Ascending aorta (tissue), 2 donors: Measurements from ENCODE around the gene C1QTNF3. TPM values are rescaled to one million over a fixed set of nuclear protein-coding genes. Genes with fewer than 3 reads are reported as not detected.

Experiments used
- DNase-seq, 2 donors: peaks; one replicate each; pipeline ENCODE4 v3.0.0-alpha.2; 2019; ENCODE audit warnings: low spot score in 2 of 2
- H3K27ac ChIP-seq, 2 donors: fragments of 200-600 bp; sonication (generic); one replicate each; pipeline ENCODE4 v1.5.1; 2016 to 2017; ENCODE audit warnings: mild to moderate bottlenecking in 1 of 2
- H3K27me3 ChIP-seq: fragments of 200-600 bp; sonication (generic); one replicate; pipeline ENCODE4 v1.5.1; 2017
- H3K36me3 ChIP-seq, 2 donors: fragments of 200-600 bp; sonication (generic); one replicate each; pipeline ENCODE4 v1.5.1; 2016
- H3K4me1 ChIP-seq, 2 donors: fragments of 200-600 bp; sonication (generic); one replicate each; pipeline ENCODE4 v1.5.1; 2016 to 2017; ENCODE audit warnings: mild to moderate bottlenecking in 1 of 2
- H3K4me3 ChIP-seq, 2 donors: fragments of 200-600 bp; sonication (generic); one replicate each; pipeline ENCODE4 v1.5.1; 2016 to 2017; ENCODE audit warnings: mild to moderate bottlenecking in 1 of 2
- H3K9me3 ChIP-seq, 2 donors: fragments of 200-600 bp; sonication (generic); one replicate each; pipeline ENCODE4 v1.5.1; 2016
- intact Hi-C: fragments of 100-400 bp; cut with DNase I; formaldehyde crosslinking; loops from one replicate; pipeline ENCODE4 v1.15.1; 2023
- total RNA-seq: library from RNA; depleted of rRNA; stranded (reverse); fragments of >200 nt; gene quantifications from one replicate; pipeline ENCODE4 v1.1.0, GENCODE V29; 2016
- TF ChIP-seq, protein P1 (sequence below), 3 experiments: fragments of 200-600 bp in 2 of 3; fragments of 450-650 bp in 1 of 3; sonication (generic) in 2 of 3; IDR thresholded peaks; one replicate each; pipeline ENCODE4 v1.5.1; 2016 to 2019; ENCODE audit warnings: antibody characterized with exemption in 3 of 3, mild to moderate bottlenecking in 1 of 3, moderate library complexity in 1 of 3

Gene C1QTNF3
- total RNA-seq, 1 donor from 2014 or later = 1.3 TPM

DNA sequence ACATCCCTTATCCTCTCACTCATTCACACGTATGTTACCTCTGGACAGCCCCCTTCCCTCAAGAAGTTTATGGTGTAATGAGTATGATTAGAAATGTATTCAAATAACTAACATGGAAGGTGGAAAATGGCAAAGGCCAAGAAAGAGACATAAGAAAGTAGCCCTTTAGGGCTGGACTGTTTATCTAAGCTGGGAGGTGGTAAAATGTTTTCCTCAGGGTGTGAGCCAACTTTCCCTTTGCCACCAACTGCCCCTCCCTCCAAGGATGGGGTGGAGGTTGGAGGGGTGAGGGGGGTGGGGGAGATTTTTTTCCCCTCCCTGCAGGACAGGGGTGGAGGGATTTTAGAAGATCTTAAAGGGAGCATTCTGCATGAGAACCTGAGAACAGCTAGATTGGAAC is 66.7 kb downstream of the C1QTNF3 start:
- Histone ChIP-seq H3K4me3 (no peak overlapping the region), H3K36me3 (no peaks in the 10 kb centered on the region), H3K9me3 (no peaks in the 10 kb centered on the region), H3K27me3 (no peaks in the 10 kb centered on the region), H3K4me1 (no peaks in the 10 kb centered on the region), H3K27ac (no peak overlapping the region)
- no peak for DNase-seq
- TF ChIP-seq, protein P1, sequence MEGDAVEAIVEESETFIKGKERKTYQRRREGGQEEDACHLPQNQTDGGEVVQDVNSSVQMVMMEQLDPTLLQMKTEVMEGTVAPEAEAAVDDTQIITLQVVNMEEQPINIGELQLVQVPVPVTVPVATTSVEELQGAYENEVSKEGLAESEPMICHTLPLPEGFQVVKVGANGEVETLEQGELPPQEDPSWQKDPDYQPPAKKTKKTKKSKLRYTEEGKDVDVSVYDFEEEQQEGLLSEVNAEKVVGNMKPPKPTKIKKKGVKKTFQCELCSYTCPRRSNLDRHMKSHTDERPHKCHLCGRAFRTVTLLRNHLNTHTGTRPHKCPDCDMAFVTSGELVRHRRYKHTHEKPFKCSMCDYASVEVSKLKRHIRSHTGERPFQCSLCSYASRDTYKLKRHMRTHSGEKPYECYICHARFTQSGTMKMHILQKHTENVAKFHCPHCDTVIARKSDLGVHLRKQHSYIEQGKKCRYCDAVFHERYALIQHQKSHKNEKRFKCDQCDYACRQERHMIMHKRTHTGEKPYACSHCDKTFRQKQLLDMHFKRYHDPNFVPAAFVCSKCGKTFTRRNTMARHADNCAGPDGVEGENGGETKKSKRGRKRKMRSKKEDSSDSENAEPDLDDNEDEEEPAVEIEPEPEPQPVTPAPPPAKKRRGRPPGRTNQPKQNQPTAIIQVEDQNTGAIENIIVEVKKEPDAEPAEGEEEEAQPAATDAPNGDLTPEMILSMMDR (IDR thresholded peaks at IDR 0.05) = no peak
- intact Hi-C loops = no loop called here

DNA sequence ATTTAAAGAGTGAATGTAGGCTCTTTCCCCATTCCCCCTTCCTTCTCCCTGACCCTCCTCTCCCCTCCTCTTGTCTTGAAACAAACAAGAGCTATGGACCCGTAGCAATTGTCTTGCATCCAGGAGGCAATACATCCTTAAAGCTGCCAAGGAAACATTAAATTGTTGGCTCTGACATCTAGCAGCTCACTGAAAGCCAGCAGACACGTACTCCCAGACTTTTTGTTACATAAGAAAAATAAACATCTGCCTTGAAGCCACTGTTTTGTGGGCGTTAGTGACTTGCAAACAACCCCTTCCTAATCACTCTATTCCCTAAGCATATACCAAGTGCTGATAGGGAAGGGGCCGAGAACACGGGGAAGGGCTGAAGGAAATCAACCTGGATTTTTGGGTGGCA is 67.2 kb downstream of the C1QTNF3 start:
- H3K4me3 ChIP-seq = no peak overlapping the region
- no peaks in the 10 kb centered on the region for H3K9me3 ChIP-seq
- no peak overlapping the region for H3K27ac ChIP-seq
- no peaks in the 10 kb centered on the region for H3K4me1 ChIP-seq
- TF ChIP-seq, protein P1 (IDR thresholded peaks at IDR 0.05) = no peak
- no peaks in the 10 kb centered on the region for H3K27me3 ChIP-seq
- no peak for DNase-seq
- H3K36me3 ChIP-seq = no peaks in the 10 kb centered on the region
- intact Hi-C loops = no loop called here

DNA sequence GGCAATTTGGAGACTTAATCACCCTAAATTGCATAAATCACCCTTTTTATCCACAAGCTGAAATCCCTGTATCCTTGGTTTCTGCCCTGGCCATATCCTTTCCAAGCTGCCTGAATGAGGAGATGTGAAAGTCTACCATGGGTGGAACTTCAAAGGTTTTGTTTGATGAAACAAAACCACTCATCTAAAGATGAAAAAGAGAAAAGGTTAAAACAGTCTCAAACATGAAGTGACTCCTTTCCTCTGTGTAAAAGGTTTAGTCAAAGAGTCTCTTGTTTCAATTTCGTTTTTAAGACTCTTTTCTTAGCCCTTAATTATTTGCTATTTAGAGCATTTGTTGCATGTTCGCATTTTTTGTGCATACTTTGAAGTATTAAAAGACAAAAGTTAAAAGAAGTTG is 69.7 kb downstream of the C1QTNF3 start:
- no peak for DNase-seq
- Histone ChIP-seq H3K27ac (no peak overlapping the region), H3K27me3 (no peaks in the 10 kb centered on the region), H3K9me3 (no peaks in the 10 kb centered on the region), H3K4me1 (no peaks in the 10 kb centered on the region), H3K36me3 (no peaks in the 10 kb centered on the region), H3K4me3 (no peak overlapping the region)
- TF ChIP-seq, protein P1 (IDR thresholded peaks at IDR 0.05) = no peak
- intact Hi-C loops = no loop called here

DNA sequence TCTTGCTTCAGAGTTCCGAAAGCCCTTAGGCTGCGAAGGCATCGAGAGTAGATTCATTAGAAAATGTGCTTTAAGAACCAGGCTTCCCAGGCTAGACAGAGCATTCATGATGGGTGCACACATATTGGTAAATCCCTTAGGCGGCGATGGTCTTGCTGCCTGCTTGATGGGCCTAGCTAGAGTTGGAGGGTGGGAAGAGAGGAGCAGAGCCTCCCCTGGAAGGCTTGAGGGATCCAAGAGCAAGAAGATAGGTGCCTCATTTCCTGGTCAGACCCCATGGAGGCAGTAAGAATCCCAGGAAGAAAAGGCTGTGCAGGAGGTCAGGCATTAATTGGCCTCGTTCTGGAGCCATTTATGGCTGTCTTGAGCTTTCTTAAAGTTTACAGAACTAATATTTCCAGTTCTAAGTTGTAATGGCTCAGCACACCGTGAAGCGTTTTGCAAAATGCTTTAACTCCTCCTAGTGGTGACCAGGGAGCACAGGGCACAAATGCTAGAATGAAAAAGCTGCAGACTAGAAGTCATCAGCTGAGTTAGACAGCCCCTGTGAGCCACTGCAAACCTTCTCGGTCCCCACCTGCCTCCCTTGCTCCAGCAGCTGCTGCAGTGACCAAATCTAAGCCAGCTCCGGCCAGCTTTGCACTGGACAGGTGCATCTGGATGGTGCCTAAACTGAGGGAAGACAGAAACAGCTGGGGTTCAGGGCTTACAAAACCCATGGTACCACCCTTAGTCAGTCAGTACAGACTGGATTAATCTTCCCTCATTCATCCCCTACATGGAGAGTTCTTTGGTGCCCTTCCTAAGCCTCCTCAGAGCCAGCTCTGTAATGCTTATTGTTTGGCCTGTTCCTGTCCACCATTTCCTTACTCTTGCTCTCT is 73.2 kb downstream of the C1QTNF3 start:
- H3K27ac ChIP-seq = no peak overlapping the region
- DNase-seq = no peak
- H3K4me1 ChIP-seq = no peaks in the 10 kb centered on the region
- intact Hi-C loops = loop anchor here (2.0 kb wide), 1 partner anchor 535 kb away; no protein-coding TSS in a partner anchor
- H3K36me3 ChIP-seq = no peaks in the 10 kb centered on the region
- TF ChIP-seq, protein P1 (IDR thresholded peaks at IDR 0.05) = peak; percentile 45 to 60 (median 55)
- no peak overlapping the region for H3K4me3 ChIP-seq
- H3K27me3 ChIP-seq = no peaks in the 10 kb centered on the region
- no peaks in the 10 kb centered on the region for H3K9me3 ChIP-seq

DNA sequence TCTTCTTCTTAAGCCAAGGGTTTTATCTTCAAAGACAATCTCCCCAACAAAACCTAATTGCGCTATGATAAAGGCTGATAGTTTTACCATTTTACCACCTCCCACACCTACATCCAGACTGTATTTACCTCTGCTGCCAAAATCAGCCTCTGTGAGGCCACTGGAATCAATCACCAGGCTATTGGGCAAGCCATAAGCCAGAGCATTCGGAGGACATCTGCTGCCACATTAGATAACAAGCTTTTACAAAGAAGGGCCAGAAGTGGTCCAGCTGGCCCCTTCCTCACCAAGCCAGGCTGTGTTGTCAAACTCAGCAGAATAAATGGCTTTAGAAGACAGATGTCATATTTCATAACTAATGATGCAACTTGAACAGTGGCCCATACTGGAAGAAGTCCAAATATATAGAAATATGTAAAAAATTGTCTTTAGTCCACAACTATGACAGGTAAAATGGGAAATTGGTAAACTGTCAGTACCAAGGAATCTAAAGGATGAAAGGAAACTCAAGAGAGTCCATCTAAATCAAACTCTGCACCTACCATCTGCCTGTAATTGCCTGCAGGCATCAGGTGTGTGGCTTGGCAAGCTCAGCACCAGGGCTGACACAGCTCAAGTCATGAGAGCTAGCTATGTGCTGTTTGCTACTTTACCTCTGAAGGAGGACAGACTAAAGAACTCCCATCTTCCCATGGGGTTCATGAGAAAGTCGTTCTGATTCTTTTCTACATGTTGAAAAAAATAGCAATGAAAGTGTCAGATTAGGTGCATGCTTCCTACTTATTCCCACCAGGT is 74.6 kb downstream of the C1QTNF3 start:
- no peak for DNase-seq
- TF ChIP-seq, protein P1 (IDR thresholded peaks at IDR 0.05) = no peak
- Histone ChIP-seq H3K4me1 (no peaks in the 10 kb centered on the region), H3K4me3 (no peak overlapping the region), H3K27me3 (no peaks in the 10 kb centered on the region), H3K27ac (no peak overlapping the region), H3K9me3 (no peaks in the 10 kb centered on the region), H3K36me3 (no peaks in the 10 kb centered on the region)
- intact Hi-C loops = loop anchor here (2.0 kb wide), 1 partner anchor 534 kb away; no protein-coding TSS in a partner anchor

Other genes starting within 250 kb of the C1QTNF3 start
- 1.4 TPM for gene ADAMTS12, start 151.2 kb downstream of the C1QTNF3 start, total RNA-seq
- gene RXFP3, start 106.8 kb downstream of the C1QTNF3 start, total RNA-seq = not detected
- gene SLC45A2, start 58.5 kb downstream of the C1QTNF3 start, total RNA-seq = not detected
- gene AMACR, start 35.2 kb downstream of the C1QTNF3 start, total RNA-seq = 1.3 TPM